ENCODE measurements around the gene LRRN2. TPM values are rescaled to one million over a fixed set of nuclear protein-coding genes. Genes with fewer than 3 reads are reported as not detected.

LRRN2 gene
- polyA plus RNA-seq, 1 donor from 2014 or later = 3.3 TPM

DNA sequence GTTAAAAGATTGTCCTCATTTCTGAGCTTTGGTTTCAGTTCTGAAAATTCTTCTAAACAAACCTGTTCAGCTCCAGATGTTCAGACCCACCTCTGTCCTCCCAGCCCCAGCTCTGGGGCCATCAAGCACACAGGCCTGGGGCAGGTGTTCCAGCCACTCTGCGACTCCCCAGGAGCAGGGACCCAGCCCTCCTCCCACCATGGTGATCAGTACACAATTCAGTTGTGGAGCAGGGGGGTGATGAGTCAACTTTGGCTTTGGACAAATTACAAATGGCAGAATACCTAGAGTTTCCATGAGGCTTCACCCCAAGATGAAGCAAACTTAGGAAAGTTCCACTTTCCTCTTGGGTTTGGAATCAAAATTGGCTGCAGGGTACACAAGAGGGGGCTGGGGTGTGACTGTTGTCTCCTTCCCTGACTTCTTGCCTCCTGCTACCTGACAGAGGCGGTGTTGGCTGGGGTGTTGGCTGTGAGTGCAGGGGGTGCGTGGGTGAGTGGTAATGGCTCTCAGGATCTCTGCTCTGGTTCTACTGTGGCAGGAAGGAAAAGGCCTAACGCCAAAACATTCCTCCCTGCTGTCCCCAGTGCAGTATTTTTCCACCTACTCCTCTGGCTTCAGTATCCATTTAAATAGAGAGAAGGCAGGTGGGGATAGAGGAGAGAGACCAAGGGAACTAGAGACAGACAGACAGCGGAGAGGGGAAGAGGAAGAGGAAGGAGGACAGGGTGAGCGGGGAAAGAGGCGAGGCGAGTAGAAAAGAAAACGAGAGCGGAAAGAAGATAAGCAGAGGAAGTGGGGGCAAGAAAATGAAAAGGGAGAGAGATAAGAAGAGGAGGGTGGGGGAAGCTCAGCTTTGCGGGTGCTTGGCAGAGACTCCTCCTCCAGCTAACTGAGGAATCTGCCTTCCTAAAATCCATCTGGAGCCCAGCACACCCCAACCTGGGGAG, 20.6 kb upstream of the LRRN2 start:
- Histone ChIP-seq H3K9ac (ENCODE audit: low read length) (peak overlapping the region; percentile 54), H3K4me3 (ENCODE audit: low read length) (peak overlapping the region; percentile 23), H3K27me3 (ENCODE audit: insufficient read depth, low read depth, low read length) (no peaks in the 10 kb centered on the region), H3K36me3 (ENCODE audit: insufficient read depth, low read length) (no peaks in the 10 kb centered on the region), H3F3A (ENCODE audit: insufficient read depth, low read length, poor library complexity, severe bottlenecking) (peaks cover 7% of the 10 kb centered on the region), H4K20me1 (ENCODE audit: insufficient read depth) (no peaks in the 10 kb centered on the region), H3K27ac (ENCODE audit: low read length) (peak overlapping the region; percentile 75), H3K4me2 (ENCODE audit: low read length) (peak overlapping the region; percentile 53), H3K9me2 (ENCODE audit: insufficient read depth, low read length) (no peaks in the 10 kb centered on the region), H3K9me3 (ENCODE audit: low read length) (no peaks in the 10 kb centered on the region), H2AFZ (ENCODE audit: low read depth, low read length) (peak overlapping the region; percentile 53), H3K79me2 (replicated peaks; ENCODE audit: insufficient read depth, low read length) (no peaks in the 10 kb centered on the region)
- TF ChIP-seq SMC3 (conservative IDR thresholded peaks at IDR 0.05; ENCODE audit: poor library complexity) (no peak), MXI1 (conservative IDR thresholded peaks at IDR 0.05; ENCODE audit: poor library complexity, severe bottlenecking) (no peak), EZH2 (IDR thresholded peaks at IDR 0.05; ENCODE audit: borderline replicate concordance, insufficient read depth, low read length, poor library complexity, severe bottlenecking) (no peak), EP300 (conservative IDR thresholded peaks at IDR 0.05; ENCODE audit: poor library complexity, severe bottlenecking) (no peak), TAF1 (IDR thresholded peaks at IDR 0.05; ENCODE audit: low read depth) (no peak), POLR2AphosphoS5 (IDR thresholded peaks at IDR 0.05) (no peak), RAD21 (conservative IDR thresholded peaks at IDR 0.05) (no peak)
- TF ChIP-seq, protein P1, sequence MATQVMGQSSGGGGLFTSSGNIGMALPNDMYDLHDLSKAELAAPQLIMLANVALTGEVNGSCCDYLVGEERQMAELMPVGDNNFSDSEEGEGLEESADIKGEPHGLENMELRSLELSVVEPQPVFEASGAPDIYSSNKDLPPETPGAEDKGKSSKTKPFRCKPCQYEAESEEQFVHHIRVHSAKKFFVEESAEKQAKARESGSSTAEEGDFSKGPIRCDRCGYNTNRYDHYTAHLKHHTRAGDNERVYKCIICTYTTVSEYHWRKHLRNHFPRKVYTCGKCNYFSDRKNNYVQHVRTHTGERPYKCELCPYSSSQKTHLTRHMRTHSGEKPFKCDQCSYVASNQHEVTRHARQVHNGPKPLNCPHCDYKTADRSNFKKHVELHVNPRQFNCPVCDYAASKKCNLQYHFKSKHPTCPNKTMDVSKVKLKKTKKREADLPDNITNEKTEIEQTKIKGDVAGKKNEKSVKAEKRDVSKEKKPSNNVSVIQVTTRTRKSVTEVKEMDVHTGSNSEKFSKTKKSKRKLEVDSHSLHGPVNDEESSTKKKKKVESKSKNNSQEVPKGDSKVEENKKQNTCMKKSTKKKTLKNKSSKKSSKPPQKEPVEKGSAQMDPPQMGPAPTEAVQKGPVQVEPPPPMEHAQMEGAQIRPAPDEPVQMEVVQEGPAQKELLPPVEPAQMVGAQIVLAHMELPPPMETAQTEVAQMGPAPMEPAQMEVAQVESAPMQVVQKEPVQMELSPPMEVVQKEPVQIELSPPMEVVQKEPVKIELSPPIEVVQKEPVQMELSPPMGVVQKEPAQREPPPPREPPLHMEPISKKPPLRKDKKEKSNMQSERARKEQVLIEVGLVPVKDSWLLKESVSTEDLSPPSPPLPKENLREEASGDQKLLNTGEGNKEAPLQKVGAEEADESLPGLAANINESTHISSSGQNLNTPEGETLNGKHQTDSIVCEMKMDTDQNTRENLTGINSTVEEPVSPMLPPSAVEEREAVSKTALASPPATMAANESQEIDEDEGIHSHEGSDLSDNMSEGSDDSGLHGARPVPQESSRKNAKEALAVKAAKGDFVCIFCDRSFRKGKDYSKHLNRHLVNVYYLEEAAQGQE (IDR thresholded peaks at IDR 0.05; ENCODE audit: borderline replicate concordance) = no peak
- TF ChIP-seq, protein P2, sequence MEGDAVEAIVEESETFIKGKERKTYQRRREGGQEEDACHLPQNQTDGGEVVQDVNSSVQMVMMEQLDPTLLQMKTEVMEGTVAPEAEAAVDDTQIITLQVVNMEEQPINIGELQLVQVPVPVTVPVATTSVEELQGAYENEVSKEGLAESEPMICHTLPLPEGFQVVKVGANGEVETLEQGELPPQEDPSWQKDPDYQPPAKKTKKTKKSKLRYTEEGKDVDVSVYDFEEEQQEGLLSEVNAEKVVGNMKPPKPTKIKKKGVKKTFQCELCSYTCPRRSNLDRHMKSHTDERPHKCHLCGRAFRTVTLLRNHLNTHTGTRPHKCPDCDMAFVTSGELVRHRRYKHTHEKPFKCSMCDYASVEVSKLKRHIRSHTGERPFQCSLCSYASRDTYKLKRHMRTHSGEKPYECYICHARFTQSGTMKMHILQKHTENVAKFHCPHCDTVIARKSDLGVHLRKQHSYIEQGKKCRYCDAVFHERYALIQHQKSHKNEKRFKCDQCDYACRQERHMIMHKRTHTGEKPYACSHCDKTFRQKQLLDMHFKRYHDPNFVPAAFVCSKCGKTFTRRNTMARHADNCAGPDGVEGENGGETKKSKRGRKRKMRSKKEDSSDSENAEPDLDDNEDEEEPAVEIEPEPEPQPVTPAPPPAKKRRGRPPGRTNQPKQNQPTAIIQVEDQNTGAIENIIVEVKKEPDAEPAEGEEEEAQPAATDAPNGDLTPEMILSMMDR (IDR thresholded peaks at IDR 0.05; ENCODE audit: poor library complexity, severe bottlenecking) = no peak

DNA sequence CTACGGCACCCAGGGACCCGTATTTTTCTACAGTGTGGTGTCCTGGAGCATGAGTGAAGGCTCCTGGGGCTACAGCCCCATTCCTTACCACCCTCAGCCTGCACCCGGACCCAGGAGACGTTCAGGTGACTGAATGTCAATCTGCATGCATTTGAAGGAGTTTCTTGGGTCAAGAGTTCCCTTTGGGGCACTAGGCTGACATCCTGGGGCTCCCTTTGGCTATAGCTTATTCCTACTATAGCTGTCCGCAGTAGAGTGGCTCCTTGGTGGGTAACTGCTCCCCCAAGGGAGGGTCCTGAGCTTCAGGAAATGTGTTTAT, 19.9 kb upstream of the LRRN2 start:
- Histone ChIP-seq H3F3A (ENCODE audit: insufficient read depth, low read length, poor library complexity, severe bottlenecking) (peaks cover 4% of the 10 kb centered on the region), H3K27ac (ENCODE audit: low read length) (no peak overlapping the region)

More for the DNA sequence above, 19.9 kb upstream of the LRRN2 start:
- Histone ChIP-seq H3K4me2 (ENCODE audit: low read length) (no peak overlapping the region), H3K4me3 (ENCODE audit: low read length) (no peak overlapping the region), H3K36me3 (ENCODE audit: insufficient read depth, low read length) (no peaks in the 10 kb centered on the region), H4K20me1 (ENCODE audit: insufficient read depth) (no peaks in the 10 kb centered on the region), H3K27me3 (ENCODE audit: insufficient read depth, low read depth, low read length) (no peaks in the 10 kb centered on the region), H3K9me3 (ENCODE audit: low read length) (no peaks in the 10 kb centered on the region), H2AFZ (ENCODE audit: low read depth, low read length) (no peak overlapping the region), H3K9me2 (ENCODE audit: insufficient read depth, low read length) (no peaks in the 10 kb centered on the region), H3K79me2 (replicated peaks; ENCODE audit: insufficient read depth, low read length) (no peaks in the 10 kb centered on the region), H3K9ac (ENCODE audit: low read length) (no peak overlapping the region)
- TF ChIP-seq MXI1 (conservative IDR thresholded peaks at IDR 0.05; ENCODE audit: poor library complexity, severe bottlenecking) (no peak), SMC3 (conservative IDR thresholded peaks at IDR 0.05; ENCODE audit: poor library complexity) (no peak), POLR2AphosphoS5 (IDR thresholded peaks at IDR 0.05) (no peak), RAD21 (conservative IDR thresholded peaks at IDR 0.05) (no peak), TAF1 (IDR thresholded peaks at IDR 0.05; ENCODE audit: low read depth) (no peak), EZH2 (IDR thresholded peaks at IDR 0.05; ENCODE audit: borderline replicate concordance, insufficient read depth, low read length, poor library complexity, severe bottlenecking) (no peak), EP300 (conservative IDR thresholded peaks at IDR 0.05; ENCODE audit: poor library complexity, severe bottlenecking) (no peak)
- TF ChIP-seq, protein P2 (IDR thresholded peaks at IDR 0.05; ENCODE audit: poor library complexity, severe bottlenecking) = no peak
- TF ChIP-seq, protein P1 (IDR thresholded peaks at IDR 0.05; ENCODE audit: borderline replicate concordance) = no peak
